WERI-Rb-1 (cell line): ENCODE measurements around the gene GLB1L3.

Experiments used
- DNase-seq: peaks from one replicate; pipeline ENCODE4 v3.0.0-alpha.2; 2020
- H3K27ac ChIP-seq: fragments of 250-450 bp; sonication (Bioruptor Pico); 2 replicates; pipeline ENCODE4 v1.5.1; 2020; ENCODE audit warnings: mild to moderate bottlenecking, moderate library complexity
- H3K27me3 ChIP-seq: fragments of 250-450 bp; sonication (Bioruptor Pico); 2 replicates; pipeline ENCODE4 v1.5.1; 2021; ENCODE audit warnings: mild to moderate bottlenecking, low read depth, moderate library complexity; ENCODE audit not compliant: insufficient read depth, severe bottlenecking
- H3K36me3 ChIP-seq: fragments of 250-450 bp; sonication (Bioruptor Pico); 2 replicates; pipeline ENCODE4 v1.5.1; 2020; ENCODE audit warnings: mild to moderate bottlenecking, moderate library complexity
- H3K4me3 ChIP-seq: 2 replicates; pipeline ENCODE4 v1.5.1; 2011; ENCODE audit warnings: low read depth, mild to moderate bottlenecking, control low read depth, low read length
- H3K9me3 ChIP-seq: fragments of 250-450 bp; sonication (Bioruptor Pico); 2 replicates; pipeline ENCODE4 v1.5.1; 2021; ENCODE audit warnings: mild to moderate bottlenecking, moderate library complexity; ENCODE audit not compliant: severe bottlenecking
- CTCF ChIP-seq: IDR thresholded peaks from 2 replicates; pipeline ENCODE4 v1.5.1; 2011; ENCODE audit warnings: low read depth, mild to moderate bottlenecking, control low read depth, inconsistent platforms, low read length

The GLB1L3 gene

GRCh38 chr11:134231958-134232659 lies 44.1 kb upstream of the GLB1L3 start:
- Histone ChIP-seq H3K9me3 (no peaks in the 10 kb centered on the region), H3K27me3 (no peaks in the 10 kb centered on the region), H3K36me3 (peaks cover 20% of the 10 kb centered on the region), H3K27ac (no peak overlapping the region), H3K4me3 (no peak overlapping the region)
- no peak for DNase-seq
- TF ChIP-seq CTCF, result no peak

GRCh38 chr11:134233729-134234179 lies 42.4 kb upstream of the GLB1L3 start:
- H3K36me3 ChIP-seq, result peaks cover 17% of the 10 kb centered on the region
- H3K4me3 ChIP-seq, result no peak overlapping the region
- no peaks in the 10 kb centered on the region for H3K27me3 ChIP-seq
- DNase-seq, result no peak
- H3K9me3 ChIP-seq, result no peaks in the 10 kb centered on the region
- no peak for TF ChIP-seq CTCF
- no peak overlapping the region for H3K27ac ChIP-seq

DNA sequence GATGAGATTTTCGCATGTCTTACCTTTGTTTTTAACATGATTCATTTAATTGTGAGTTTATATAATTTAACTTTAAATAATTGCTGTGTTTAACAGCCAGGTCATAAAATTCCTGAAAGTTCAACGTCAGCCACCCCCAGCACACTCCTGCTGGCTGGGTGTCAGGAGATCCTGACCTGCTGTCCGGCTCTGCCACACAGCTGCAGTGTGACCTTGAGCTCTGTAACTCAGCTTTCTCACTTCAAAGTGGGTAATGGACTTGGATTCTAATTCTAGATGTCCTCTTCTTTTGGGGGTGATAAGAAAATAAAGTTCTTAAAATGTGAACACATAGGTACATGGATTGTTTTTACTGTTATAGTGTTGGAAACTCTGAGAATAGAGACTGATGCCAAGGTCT lies 40.8 kb upstream of the GLB1L3 start:
- Histone ChIP-seq H3K36me3 (peaks cover 24% of the 10 kb centered on the region), H3K4me3 (no peak overlapping the region), H3K27ac (no peak overlapping the region), H3K27me3 (no peaks in the 10 kb centered on the region), H3K9me3 (no peaks in the 10 kb centered on the region)
- TF ChIP-seq CTCF, result no peak
- no peak for DNase-seq

- Histone ChIP-seq H3K9me3 (no peaks in the 10 kb centered on the region), H3K27ac (no peak overlapping the region), H3K36me3 (peaks cover 28% of the 10 kb centered on the region), H3K27me3 (no peaks in the 10 kb centered on the region), H3K4me3 (no peak overlapping the region)
- TF ChIP-seq CTCF, result no peak
- no peak for DNase-seq
Measured at GRCh38 chr11:134236834-134237556, 39.2 kb upstream of the GLB1L3 start.

- Histone ChIP-seq H3K27me3 (no peaks in the 10 kb centered on the region), H3K4me3 (no peak overlapping the region), H3K27ac (no peak overlapping the region), H3K36me3 (peaks cover 28% of the 10 kb centered on the region), H3K9me3 (no peaks in the 10 kb centered on the region)
- TF ChIP-seq CTCF, result no peak
- DNase-seq, result no peak
Measured at GRCh38 chr11:134237557-134237922, 38.6 kb upstream of the GLB1L3 start.
